ENCODE measurements around the gene AQP12A.

The AQP12A gene

DNA sequence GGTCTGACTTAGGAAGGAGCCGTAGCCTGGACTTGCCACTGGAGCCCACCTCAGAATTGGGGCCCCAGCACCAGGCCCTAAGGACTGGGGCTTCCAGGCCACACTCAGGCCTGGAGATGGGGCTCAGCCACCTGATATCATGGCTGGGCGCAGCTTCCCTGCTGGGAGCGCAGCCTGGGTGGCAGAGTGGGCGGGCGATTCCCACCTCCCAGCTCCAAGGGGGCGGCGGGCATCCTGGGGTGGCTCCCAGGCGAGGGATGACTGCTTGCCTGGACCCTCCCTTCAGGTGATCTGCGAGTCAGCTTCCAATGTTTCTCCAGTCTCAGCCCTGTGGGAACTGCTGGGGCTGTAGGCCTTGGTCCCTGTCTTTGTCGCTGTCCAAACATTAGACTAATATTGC, 46.3 kb upstream of the AQP12A start:
- no peak overlapping the region for H3K4me3 ChIP-seq (replicated peaks in 1 of 2; ENCODE audit: low read depth in 2 of 2, low read length in 2 of 2)
- TF ChIP-seq, protein P1, sequence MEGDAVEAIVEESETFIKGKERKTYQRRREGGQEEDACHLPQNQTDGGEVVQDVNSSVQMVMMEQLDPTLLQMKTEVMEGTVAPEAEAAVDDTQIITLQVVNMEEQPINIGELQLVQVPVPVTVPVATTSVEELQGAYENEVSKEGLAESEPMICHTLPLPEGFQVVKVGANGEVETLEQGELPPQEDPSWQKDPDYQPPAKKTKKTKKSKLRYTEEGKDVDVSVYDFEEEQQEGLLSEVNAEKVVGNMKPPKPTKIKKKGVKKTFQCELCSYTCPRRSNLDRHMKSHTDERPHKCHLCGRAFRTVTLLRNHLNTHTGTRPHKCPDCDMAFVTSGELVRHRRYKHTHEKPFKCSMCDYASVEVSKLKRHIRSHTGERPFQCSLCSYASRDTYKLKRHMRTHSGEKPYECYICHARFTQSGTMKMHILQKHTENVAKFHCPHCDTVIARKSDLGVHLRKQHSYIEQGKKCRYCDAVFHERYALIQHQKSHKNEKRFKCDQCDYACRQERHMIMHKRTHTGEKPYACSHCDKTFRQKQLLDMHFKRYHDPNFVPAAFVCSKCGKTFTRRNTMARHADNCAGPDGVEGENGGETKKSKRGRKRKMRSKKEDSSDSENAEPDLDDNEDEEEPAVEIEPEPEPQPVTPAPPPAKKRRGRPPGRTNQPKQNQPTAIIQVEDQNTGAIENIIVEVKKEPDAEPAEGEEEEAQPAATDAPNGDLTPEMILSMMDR (IDR thresholded peaks at IDR 0.05; ENCODE audit: low read depth, low read length) = no peak
- DNase-seq (ENCODE audit: low read depth in 2 of 2) = no peak

DNA sequence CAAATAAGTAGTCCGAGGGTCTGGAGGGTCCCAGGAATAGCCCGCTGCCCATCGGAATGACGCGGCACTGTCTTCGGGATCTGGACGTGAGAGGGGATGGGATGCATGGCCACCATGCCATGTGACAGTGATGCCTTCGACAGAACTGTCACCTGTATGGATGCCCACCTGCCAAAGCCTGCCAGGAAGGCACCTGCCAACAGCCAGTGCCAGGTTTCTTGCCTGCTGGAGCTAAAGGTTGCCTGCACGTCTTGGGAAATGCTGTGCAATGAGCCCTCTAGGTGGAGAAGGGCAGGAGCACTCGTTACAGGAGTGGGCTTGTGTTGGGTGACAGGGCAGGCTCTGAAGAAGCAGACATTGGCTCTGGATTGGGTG, 45.9 kb upstream of the AQP12A start:
- TF ChIP-seq, protein P1 (IDR thresholded peaks at IDR 0.05; ENCODE audit: low read depth, low read length) = no peak
- DNase-seq (ENCODE audit: low read depth in 2 of 2) = no peak
- no peak overlapping the region for H3K4me3 ChIP-seq (replicated peaks in 1 of 2; ENCODE audit: low read depth in 2 of 2, low read length in 2 of 2)

DNA sequence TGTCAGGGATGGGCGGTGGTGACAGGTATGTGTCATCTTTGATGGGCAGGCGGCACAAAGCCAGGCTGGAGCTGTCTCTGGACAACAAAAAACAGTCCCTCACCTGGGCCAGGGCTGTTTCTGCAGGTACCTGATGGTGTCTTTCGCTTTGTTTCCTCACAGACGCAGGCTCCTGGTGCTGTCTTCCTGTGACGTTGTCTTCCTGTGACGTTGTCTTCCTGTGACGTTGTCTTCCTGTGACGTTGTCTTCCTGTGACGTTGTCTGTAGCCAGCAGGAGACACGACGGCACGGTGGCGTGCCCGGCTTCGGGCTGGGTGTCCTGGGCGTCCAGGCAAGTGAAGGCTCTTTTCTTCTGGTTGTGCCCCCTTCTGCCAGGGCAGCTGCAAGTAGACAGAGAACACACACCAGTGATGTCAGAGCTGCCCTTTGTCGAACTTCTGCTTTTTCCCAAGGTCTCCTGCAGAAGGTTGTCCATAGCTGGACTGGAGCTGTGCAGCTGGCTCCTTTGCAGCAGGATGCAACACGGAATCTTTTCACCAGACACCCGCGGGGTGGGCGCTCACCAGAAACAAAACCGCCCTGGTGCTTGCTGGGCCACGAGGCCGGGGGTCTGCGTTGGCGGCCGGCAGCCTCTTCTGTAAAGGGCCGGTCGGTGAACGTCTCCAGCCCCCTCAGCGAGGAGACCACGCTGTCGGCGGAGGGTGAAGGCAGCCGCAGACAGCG, 45.3 kb upstream of the AQP12A start:
- TF ChIP-seq, protein P1 (IDR thresholded peaks at IDR 0.05; ENCODE audit: low read depth, low read length) = no peak
- no peak for DNase-seq (ENCODE audit: low read depth in 2 of 2)
- H3K4me3 ChIP-seq (replicated peaks in 1 of 2; ENCODE audit: low read depth in 2 of 2, low read length in 2 of 2) = no peak overlapping the region

DNA sequence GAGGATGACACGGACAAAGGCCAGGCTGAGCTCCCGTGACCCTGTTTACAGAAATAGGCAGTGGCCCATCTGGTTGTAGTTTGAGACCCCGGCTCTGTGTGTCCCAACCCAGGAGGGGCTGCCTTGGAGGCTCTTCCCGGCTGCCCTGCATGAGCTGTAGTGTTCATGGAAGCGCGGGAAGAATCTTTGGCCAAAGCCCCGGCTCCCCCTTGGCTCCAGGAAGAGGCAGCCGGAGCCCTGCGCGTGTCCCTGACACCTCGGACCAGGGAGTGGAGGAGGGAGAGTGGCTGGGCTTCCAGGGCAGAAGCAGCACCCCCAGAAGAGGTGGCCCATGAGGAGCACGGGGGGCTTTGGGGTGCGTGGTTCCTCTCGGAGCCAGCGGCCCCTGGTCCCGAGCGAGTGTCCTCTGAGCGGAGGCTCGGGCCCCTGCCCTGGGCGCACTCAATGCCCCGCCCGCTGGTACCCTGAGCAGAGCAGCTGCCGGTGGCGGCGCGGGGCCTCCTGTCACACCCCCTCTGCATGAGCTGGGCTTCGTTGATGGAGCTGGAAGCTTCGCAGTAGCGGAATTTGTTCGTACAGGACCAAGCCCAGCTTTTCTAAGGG, 44.7 kb upstream of the AQP12A start:
- TF ChIP-seq, protein P1 (IDR thresholded peaks at IDR 0.05; ENCODE audit: low read depth, low read length) = no peak
- DNase-seq (ENCODE audit: low read depth in 2 of 2) = no peak
- H3K4me3 ChIP-seq (replicated peaks in 1 of 2; ENCODE audit: low read depth in 2 of 2, low read length in 2 of 2) = no peak overlapping the region

DNA sequence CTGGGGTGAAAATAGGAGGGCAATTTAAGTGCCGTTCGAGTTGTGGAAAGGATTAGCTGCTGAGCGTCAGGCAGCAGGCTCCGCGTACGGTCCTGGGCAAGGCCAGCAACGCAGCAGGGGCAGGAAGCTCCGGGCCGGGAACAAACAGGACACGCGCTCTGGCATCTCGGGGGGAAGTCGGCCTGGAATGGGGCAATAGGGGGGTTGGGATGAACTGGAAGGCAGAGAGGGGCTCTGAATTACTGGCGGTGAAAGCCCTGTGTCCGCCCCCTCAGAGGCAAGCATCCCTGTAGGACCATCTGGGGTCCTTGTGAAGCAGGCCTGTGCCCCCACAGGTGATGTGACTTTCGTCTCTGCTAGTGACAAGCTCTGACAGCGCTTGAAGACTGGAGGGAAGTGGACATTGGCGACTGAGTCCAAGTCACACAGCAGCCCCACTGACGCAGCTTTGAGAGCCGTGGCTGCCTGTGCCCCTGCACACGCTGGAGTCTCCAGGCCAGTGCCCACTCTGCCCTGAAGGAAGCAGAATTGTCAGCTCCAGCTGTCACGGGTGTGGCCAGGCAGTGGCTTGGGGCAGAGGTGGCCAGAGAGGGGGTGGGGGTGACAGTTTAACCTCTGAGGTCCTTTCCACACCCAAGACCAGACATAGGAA, 44.0 kb upstream of the AQP12A start:
- DNase-seq (ENCODE audit: low read depth in 2 of 2) = no peak
- TF ChIP-seq, protein P1 (IDR thresholded peaks at IDR 0.05; ENCODE audit: low read depth, low read length) = no peak
- H3K4me3 ChIP-seq (replicated peaks in 1 of 2; ENCODE audit: low read depth in 2 of 2, low read length in 2 of 2) = no peak overlapping the region

DNA sequence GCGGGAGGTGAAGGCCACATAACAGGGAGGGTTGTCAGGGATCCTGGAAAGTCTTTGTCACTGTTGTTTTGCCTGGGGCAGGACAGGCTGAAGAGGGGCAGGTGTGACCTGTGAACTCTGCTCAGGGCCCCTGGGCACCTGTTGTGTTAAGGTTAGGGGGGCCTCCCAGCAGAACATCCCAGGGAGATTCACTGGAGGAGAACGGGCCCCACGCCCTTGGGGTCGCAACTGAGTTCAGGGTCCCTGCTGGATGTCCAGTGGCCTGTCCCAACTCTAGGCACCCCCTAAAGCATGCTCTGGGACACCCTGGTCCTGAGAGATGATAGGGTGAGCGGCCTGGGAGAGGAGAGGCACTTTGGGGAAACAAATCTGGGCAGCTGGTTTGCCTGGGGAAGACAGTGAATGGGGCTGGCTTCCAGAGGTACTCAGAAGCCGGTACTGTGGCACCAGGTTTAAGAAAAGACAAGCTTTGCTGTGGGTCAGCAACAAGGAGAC, 43.5 kb upstream of the AQP12A start:
- H3K4me3 ChIP-seq (replicated peaks in 1 of 2; ENCODE audit: low read depth in 2 of 2, low read length in 2 of 2) = no peak overlapping the region
- TF ChIP-seq, protein P1 (IDR thresholded peaks at IDR 0.05; ENCODE audit: low read depth, low read length) = no peak
- no peak for DNase-seq (ENCODE audit: low read depth in 2 of 2)

Measured in cardiac fibroblast (primary cell).